Measurements from ENCODE around the gene SLC26A8.
"Not testable (repeated sequence)": the region's sequence is repeated elsewhere in the genome, so short reads cannot be mapped to it uniquely, and the experiment has no call there.

Gene SLC26A8

DNA sequence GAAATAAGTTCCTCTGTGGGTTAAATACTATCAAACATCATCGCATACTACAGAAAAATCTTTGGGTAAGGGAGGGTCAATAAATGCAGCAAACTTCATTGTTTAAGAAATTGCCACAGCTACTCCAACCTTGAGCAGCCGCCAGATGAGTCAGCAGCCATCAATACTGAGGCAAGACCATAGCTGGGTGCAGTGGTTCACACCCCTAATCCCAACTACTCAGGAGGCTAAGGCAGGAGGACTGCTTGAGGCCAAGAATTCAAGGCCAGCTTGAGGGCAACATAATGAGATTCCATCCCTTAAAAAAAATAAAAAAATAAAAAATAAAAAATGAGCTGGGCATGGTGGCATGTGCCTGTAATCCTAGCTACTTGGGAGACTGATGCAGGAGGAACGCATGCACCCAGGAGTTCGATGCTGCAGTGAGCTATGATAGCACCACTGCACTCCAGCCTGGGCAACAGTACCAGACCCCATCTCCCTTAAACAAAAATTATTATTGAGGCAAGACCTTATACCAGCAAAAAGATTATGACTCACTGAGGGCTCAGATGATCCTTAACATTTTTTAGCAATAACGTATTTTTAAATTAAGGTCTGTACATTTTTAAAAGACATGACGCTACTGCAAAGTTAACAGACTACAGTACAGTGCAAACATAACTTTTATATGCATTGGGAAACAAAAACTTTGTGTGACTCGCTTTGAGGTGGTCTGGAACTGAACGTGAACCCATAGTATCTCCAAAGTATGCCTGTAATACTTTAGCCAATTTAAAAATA lies 112.4 kb downstream of the SLC26A8 start:
- no peak for DNase-seq

DNA sequence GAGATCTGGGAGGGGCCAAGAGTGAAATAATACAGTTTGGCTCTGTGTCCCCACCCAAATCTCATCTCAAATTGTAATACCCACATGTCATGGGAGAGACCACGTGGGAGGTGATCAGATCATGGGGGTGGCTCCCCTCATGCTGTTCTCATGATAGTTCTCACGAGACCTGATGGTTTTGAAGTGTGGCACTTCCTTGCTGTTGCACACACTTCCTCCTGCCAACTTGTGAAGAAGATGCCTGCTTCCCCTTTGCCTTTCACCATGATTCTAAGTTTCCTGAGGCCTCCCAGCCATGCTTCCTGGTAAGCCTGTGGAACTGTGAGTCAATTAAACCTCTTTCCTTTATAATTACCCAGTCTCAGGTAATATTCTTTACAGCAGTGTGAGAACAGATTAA lies 114.9 kb downstream of the SLC26A8 start:
- DNase-seq = not testable (repeated sequence)

DNA sequence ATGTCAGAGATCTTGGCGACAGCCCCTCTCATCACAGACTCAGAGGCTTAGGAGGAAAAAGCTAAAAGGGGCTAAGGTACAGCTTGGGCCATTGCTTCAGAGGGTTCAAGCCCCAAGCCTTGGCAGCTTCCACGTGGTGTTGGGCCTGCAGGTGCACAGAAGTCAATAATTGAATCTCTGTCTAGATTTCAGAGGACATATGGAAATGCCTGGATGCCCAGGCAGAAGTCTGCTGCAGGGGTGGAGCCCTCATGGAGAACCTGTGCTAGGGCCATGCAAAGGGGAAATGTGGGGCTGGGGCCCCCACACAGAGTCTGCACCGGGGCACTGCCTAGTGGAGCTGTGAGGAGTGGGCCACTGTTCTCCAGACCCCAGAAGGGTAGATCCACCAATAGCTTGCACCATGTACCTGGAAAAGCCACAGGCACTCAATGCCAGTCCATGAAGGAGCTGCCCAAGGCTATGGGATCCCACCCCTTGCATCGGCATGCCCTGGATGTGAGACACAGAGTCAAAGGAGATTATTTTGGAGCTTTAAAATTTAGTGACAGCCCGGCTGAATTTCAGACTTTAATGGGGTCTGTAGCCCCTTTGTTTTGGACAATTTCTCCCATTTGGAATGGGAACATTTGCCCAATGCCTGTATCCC lies 115.6 kb downstream of the SLC26A8 start:
- DNase-seq = not testable (repeated sequence)

DNA sequence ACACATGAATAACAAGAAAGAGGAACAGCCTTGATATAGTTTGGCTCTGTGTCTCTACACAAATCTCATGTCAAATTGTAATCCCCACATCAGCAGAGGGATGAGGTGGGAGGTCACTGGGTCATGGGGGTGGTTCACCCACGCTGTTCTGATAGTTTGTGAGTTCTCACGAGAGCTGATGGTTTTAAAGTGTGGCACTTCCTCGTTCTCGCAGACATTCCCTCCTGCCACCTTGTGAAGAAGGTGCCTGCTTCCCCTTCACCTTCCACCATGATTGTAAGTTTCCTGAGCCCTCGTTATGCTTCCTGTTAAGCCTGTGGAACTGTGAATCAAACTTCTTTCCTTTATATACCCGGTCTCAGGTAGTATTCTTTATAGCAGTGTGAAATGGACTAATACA lies 116.7 kb downstream of the SLC26A8 start:
- DNase-seq = no peak

DNA sequence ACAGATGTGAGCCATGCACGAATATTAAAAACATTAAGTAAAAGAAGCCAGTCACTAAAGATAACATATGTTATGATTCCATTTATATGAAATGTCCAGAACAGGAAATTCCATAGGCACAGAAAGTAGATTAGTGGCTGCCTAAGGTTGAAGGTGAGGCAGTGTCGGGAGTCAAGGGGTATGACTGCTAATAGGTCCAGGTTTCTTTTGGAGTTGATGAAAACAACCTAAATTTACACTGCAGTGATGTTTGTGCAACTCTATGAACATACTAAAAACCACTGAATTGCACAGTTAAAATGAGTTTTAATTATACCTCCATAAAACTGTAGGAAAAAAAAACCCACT lies 118.0 kb downstream of the SLC26A8 start:
- no peak for DNase-seq

DNA sequence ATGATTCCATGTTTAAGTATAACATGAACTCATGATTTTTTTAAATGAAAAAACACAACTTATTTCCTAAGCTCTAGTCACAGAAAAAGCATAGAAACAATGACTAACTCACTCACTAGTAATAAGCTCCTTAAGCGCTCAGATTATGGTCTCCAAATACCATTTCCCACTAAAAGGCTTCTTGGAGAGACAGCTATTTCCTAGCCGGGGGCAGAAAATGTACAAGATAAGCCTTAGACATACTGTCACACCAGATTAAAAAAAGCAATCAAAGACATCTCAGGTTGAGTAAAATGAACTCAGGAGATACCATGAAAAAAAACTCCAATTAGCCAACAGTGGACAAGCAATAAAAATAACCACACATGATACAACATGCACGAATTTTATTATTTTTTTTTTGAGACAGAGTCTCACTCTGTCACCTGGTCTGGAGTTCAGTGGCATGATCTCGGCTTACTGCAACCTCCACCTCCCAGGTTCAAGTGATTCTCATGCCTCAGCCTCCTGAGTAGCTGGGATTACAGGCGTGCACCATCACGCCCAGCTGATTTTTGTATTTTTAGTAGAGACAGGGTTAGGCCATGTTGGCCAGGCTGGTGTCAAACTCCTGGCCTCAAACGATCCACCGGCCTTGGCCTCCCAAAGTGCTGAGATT lies 118.5 kb downstream of the SLC26A8 start:
- DNase-seq = no peak

DNA sequence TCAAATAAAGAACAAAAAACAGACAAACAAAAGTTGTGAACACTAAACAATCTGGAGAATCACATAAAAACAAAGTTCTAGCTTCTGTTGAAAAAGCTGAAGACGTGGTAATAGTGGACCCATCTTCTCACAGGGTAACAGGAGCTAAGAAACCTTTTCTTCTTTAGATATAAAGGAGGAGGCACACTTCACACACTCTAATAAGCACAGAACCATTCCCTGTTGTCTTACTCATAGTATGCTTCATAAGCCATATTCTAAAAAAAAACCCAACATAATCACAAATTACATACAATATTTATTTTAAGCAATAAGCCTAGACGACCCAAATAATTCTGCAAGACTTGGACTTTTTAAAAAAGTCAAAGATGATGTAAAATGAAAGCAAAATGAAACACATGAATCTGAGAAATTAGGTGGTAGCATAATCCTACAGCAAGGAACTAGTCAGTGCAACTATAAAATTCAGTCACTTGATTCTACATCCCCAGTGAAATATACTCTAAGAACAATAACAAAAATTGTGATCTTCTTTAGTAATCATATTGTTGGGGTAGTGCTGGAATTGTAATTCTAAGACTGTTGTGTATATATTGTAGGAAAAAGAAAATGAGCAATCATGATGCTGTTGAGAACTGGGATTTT lies 119.2 kb downstream of the SLC26A8 start:
- DNase-seq = no peak

DNA sequence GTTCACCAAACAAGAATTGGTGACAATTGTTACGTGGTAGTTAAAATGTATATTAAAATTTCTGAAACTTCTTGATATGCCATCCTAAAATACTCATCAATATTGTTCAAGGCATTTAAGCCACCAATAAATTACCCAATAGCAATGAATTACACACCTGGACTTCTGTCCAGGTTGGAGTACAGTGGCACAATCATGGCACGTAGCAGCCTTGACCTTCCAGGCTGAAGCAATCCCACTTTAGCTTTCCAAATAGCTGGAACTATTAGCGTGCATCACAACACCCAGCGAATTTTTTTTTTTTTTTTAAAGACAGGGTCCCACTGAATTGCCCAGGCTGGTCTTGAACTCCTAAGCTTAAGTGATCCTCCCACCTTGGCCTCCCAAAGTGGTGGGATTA lies 120.8 kb downstream of the SLC26A8 start:
- DNase-seq = no peak

DNA sequence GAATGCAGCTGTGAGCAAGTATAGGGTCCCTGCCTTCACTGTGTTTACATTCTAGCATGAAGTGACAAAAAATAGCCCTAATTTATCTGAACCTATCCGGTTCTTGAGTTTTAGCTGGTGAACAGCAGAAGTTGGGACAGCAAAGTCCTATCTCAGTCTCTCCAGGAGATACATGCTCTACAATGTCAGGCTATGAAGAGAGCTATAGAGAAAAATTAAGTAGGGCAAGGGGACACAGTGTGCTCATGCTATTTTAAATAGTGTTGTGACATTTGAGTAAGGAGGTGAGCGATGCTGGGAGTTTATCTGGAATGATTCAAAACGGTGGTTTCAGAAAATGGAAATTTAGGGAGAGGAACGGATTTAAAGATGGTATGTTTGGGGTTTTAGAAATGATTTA lies 124.0 kb downstream of the SLC26A8 start:
- DNase-seq = no peak

DNA sequence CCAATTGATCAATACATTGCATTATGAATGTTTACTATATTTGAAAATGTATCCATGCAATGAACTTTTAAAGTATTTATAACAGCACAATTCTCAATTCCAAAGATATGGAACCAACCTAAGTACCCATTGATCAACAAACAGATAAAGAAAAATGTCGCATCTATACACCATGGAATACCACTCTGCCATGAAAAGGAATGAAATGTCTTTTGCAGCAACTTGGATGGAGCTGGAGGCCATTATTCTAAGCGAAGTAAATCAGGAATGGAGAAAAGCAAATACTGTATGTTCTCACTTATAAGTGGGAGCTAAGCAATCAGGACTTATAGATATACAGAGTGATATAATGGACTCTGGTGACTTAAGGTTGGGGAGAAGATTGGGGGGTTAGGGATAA lies 126.4 kb downstream of the SLC26A8 start:
- DNase-seq = no peak

DNA sequence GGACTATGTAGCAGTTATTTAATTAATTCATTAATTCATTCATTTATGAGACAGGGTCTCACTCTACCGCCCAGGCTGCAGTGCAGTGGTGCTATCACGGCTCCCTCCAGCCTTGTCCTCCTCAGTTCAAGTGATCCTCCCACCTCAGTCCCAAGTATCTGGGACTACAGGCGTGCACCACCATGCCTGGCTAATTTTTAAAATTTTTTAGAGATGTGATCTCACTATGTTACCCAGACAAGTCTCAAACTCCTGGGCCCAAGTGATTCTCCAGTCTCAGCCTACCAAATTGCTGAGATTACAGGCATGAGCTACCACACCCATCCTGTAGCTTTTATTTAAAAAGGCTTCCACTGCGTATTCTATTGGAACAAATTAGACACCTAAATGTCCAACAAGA lies 127.0 kb downstream of the SLC26A8 start:
- no peak for DNase-seq

DNA sequence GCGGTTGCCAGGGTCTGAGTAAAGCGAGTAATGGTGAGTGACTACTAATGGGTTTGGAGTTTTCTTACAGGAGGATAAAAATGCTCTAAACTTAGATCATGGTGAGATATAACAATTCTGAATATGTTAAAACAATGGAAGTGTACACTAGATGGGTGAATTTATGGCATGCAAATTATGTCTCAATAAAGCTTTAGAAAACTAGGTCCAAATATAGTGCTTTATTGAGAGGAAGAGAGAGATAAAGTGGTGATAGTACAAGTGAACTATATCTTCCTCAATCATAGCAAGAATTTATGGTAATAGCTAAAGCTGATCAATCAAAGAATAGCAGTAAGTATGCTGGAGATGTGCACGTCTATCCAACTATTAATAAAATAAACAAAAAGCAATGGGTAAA lies 127.4 kb downstream of the SLC26A8 start:
- DNase-seq = no peak

DNA sequence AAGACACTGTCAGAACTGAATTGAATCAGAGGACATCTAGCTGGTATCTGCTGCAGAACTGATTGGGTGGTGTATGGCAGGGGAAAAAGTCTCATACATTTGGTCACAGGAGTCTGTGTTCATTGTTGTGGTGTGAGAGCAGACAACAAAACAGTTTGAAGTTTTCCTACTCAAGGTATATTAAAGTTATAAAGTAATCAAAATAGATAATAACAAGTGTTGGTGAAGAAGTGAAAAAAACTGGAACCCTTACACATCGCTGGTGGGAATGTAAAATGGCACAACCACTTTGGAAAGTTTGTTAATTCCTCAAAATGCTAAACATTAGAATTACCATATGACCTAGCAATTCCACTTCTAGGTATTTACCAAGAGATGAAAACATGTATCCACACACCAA lies 128.2 kb downstream of the SLC26A8 start:
- DNase-seq = no peak

DNA sequence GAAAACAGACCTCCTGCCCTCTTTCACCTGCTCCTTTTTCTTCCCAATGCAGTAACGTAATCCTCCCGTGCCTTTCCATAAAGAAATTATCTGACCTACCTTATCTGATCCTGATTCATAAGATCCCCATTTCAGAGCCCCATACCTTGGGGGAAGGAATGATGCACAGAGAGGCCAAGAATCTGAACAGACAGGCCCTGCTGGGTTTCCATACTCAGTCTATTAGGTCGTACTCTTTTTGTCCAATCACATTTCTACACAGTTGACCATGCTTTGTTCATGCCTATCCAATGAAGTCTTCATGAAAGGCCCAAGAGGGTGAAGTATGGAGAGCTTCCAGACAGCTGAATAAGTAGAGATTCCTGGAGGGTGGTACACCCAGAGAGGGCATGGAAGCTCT lies 128.9 kb downstream of the SLC26A8 start:
- no peak for DNase-seq

DNA sequence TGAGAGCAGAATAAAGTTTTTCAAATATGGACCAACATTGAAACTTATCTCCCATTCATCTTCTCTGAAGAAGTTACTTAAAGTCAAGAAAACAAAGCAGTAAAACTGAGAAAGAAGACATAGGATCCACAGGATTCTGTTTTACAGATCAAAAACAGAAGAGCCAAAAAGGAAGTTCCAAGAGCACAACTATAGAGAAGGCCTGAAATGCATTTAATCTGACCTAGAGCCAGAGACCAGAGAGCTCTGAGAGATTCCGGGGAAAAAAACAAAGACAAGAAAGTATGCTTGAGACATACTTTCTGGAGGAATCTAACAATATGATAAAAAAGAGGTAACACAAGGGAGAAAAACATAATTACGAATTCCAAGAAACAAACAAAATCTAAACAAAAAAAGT lies 129.7 kb downstream of the SLC26A8 start:
- DNase-seq = no peak
